Measurements from ENCODE around the gene ACO1. TPM values are rescaled to one million over a fixed set of nuclear protein-coding genes. Genes with fewer than 3 reads are reported as not detected.

The ACO1 gene
- total RNA-seq, 2 donors from 2014 or later = 31.7 to 66.6 TPM

DNA sequence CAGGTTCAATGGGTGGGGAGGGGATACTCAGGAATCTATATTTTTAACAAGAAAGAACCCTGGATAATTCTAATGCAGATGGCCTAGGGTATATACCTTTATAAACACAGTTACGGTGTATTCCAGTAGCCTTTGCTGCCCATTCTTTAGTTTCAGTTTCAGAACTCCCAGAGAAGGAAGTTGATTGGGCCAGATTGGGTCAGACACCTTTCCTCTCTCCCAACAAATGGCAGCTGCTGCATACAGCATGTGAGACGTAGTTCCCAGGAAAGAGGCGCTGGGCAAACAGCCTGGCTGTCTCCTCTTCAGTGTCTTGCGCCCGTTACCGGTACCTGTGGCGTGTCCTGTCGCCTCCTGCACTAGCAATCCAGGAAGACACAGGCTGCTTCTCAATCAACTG is 20.4 kb downstream of the ACO1 start:
- 86% methylated on average over 8 of the region's 8 CpGs for WGBS
- H3K4me3 ChIP-seq = no peak overlapping the region
- H3K36me3 ChIP-seq = no peaks in the 10 kb centered on the region
- H3K9me3 ChIP-seq = no peaks in the 10 kb centered on the region
- no peak for DNase-seq (ENCODE audit: low spot score)
- TF ChIP-seq POLR2A (IDR thresholded peaks at IDR 0.05) (no peak), POLR2AphosphoS5 (IDR thresholded peaks at IDR 0.05) (no peak)
- TF ChIP-seq, protein P1, sequence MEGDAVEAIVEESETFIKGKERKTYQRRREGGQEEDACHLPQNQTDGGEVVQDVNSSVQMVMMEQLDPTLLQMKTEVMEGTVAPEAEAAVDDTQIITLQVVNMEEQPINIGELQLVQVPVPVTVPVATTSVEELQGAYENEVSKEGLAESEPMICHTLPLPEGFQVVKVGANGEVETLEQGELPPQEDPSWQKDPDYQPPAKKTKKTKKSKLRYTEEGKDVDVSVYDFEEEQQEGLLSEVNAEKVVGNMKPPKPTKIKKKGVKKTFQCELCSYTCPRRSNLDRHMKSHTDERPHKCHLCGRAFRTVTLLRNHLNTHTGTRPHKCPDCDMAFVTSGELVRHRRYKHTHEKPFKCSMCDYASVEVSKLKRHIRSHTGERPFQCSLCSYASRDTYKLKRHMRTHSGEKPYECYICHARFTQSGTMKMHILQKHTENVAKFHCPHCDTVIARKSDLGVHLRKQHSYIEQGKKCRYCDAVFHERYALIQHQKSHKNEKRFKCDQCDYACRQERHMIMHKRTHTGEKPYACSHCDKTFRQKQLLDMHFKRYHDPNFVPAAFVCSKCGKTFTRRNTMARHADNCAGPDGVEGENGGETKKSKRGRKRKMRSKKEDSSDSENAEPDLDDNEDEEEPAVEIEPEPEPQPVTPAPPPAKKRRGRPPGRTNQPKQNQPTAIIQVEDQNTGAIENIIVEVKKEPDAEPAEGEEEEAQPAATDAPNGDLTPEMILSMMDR (IDR thresholded peaks at IDR 0.05) = no peak
- no peaks in the 10 kb centered on the region for H3K4me1 ChIP-seq (replicated peaks)
- no peaks in the 10 kb centered on the region for H3K27me3 ChIP-seq (replicated peaks; ENCODE audit: insufficient read depth)
- no peak overlapping the region for H3K27ac ChIP-seq
- intact Hi-C loops (cut with DNase I) = no loop called here

DNA sequence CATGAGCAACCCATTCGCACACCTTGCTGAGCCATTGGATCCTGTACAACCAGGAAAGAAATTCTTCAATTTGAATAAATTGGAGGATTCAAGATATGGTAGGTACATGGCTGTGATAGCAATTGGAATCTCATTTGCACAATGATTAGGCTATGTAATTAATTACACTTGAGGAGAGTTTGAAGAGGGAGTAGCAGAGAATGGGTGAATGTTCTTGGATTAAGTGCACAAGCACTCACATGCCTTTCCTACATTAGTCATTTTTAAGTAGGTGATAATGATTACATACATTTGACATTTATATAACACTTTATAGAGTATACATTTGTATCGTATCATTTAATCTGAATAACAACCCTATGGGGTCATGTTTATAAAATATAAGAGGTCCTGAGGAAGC is 21.1 kb downstream of the ACO1 start:
- WGBS = 91% methylated on average over 2 of the region's 2 CpGs
- H3K27me3 ChIP-seq (replicated peaks; ENCODE audit: insufficient read depth) = no peaks in the 10 kb centered on the region
- no peaks in the 10 kb centered on the region for H3K36me3 ChIP-seq

DNA sequence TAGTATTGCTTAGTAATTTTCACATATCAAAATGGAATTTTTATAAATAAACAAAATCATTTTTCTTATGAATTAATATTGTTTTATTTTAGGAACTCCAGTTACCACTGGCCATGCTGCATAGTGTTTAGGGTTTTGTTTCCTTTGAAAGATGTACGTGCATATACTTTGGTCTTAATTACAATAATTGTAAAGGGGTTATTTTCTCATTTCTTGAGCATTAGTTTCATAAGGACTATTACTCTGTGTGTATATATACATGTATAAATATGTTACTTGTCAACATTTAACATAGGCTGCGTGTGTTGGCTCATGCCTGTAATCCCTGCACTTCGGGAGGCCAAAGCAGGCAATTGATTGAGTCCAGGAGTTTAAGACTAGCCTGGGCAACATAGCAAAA is 21.6 kb downstream of the ACO1 start:
- TF ChIP-seq, protein P1 (IDR thresholded peaks at IDR 0.05) = no peak
- TF ChIP-seq POLR2AphosphoS5 (IDR thresholded peaks at IDR 0.05) (no peak), POLR2A (IDR thresholded peaks at IDR 0.05) (no peak)
- Histone ChIP-seq H3K4me3 (no peak overlapping the region), H3K9me3 (no peaks in the 10 kb centered on the region), H3K4me1 (replicated peaks) (no peaks in the 10 kb centered on the region), H3K27me3 (replicated peaks; ENCODE audit: insufficient read depth) (no peaks in the 10 kb centered on the region), H3K27ac (no peak overlapping the region), H3K36me3 (no peaks in the 10 kb centered on the region)
- DNase-seq (ENCODE audit: low spot score) = no peak
- intact Hi-C loops (cut with DNase I) = no loop called here
- WGBS = 95% methylated on average over 3 of the region's 3 CpGs

More for the DNA sequence above, 21.1 kb downstream of the ACO1 start:
- no peaks in the 10 kb centered on the region for H3K4me1 ChIP-seq (replicated peaks)
- H3K9me3 ChIP-seq = no peaks in the 10 kb centered on the region
- no peak overlapping the region for H3K4me3 ChIP-seq
- H3K27ac ChIP-seq = no peak overlapping the region
- TF ChIP-seq, protein P1 (IDR thresholded peaks at IDR 0.05) = no peak
- TF ChIP-seq POLR2A (IDR thresholded peaks at IDR 0.05) = no peak
- no peak for TF ChIP-seq POLR2AphosphoS5 (IDR thresholded peaks at IDR 0.05)
- intact Hi-C loops (cut with DNase I) = no loop called here
- DNase-seq (ENCODE audit: low spot score) = no peak

DNA sequence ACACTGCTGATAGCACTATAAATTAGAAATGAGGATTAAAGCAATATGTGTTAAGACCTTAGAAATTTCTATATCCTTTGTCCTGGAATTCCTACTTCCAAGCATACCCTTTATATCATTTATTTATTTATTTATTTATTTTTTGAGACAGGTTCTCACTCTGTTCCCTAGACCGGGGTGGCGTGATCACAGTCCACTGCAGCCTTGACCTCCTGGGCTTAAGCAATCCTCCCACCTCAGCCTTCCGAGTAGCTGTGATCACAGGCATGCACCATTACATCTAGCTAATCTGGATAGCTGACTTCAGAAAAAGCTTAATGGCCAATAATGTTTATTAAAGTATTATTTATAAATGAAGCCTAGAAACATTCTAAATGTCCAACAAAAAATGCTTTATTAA is 27.3 kb downstream of the ACO1 start:
- no peak overlapping the region for H3K27ac ChIP-seq
- 96% methylated on average over 3 of the region's 3 CpGs for WGBS
- TF ChIP-seq, protein P1 (IDR thresholded peaks at IDR 0.05) = no peak
- TF ChIP-seq POLR2AphosphoS5 (IDR thresholded peaks at IDR 0.05) (no peak), POLR2A (IDR thresholded peaks at IDR 0.05) (no peak)
- intact Hi-C loops (cut with DNase I) = no loop called here
- H3K27me3 ChIP-seq (replicated peaks; ENCODE audit: insufficient read depth) = no peaks in the 10 kb centered on the region
- no peaks in the 10 kb centered on the region for H3K4me1 ChIP-seq (replicated peaks)
- no peaks in the 10 kb centered on the region for H3K36me3 ChIP-seq
- DNase-seq (ENCODE audit: low spot score) = no peak
- H3K4me3 ChIP-seq = no peak overlapping the region
- no peaks in the 10 kb centered on the region for H3K9me3 ChIP-seq

DNA sequence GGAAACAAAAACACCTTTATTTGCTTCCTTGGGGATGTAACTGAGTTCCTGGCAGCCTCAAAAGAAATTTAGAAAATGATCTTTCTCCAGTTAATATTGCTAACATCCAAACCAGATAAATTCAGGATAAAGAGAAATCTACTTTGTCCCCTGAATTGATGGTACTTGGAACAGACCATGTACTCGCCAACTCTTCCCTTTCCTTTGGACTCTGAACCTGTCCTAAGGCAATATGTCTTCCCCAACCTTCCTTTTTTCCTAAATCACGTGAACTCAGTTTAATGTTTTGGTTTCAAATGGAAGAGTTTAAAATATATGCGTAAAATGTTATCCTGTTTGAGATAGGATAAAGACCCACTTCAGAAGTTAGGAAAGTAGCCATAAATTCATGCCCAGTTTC is 28.0 kb downstream of the ACO1 start:
- Histone ChIP-seq H3K27ac (no peak overlapping the region), H3K27me3 (replicated peaks; ENCODE audit: insufficient read depth) (no peaks in the 10 kb centered on the region), H3K9me3 (no peaks in the 10 kb centered on the region), H3K4me1 (replicated peaks) (no peaks in the 10 kb centered on the region), H3K36me3 (no peaks in the 10 kb centered on the region), H3K4me3 (no peak overlapping the region)
- no peak for DNase-seq (ENCODE audit: low spot score)
- WGBS = 95% methylated on average over 3 of the region's 3 CpGs
- intact Hi-C loops (cut with DNase I) = no loop called here
- TF ChIP-seq, protein P1 (IDR thresholded peaks at IDR 0.05) = no peak
- TF ChIP-seq POLR2A (IDR thresholded peaks at IDR 0.05) (no peak), POLR2AphosphoS5 (IDR thresholded peaks at IDR 0.05) (no peak)
